Astrocyte (in vitro differentiated cells and primary cell): ENCODE data around the gene KBTBD4. TPM values are rescaled to one million over a fixed set of nuclear protein-coding genes. Genes with fewer than 3 reads are reported as not detected.
"Not testable (repeated sequence)": the region's sequence is repeated elsewhere in the genome, so short reads cannot be mapped to it uniquely, and the experiment has no call there.

Experiments used
- DNase-seq: peaks from one replicate; pipeline ENCODE4 v3.0.0-alpha.2; 2010; ENCODE audit warnings: low read depth
- FAIRE-seq: peaks from 2 replicates; lab custom pipeline; 2011; peaks lifted over from hg19 to GRCh38; lab: Jason Lieb, UNC
- H2AFZ ChIP-seq: 2 replicates; pipeline ENCODE4 v1.6.0; 2012; ENCODE audit warnings: low read depth, low read length, inconsistent platforms
- H3K27ac ChIP-seq: 2 replicates; pipeline ENCODE4 v1.5.1; 2011; ENCODE audit warnings: low read depth, low read length, inconsistent platforms
- H3K27me3 ChIP-seq: 2 replicates; pipeline ENCODE4 v1.6.0; 2011; ENCODE audit warnings: low read length, inconsistent platforms; ENCODE audit not compliant: insufficient read depth
- H3K36me3 ChIP-seq: 2 replicates; pipeline ENCODE4 v1.5.1; 2011; ENCODE audit warnings: low read length, inconsistent platforms; ENCODE audit not compliant: insufficient read depth
- H3K4me1 ChIP-seq: 2 replicates; pipeline ENCODE4 v1.5.1; 2011; ENCODE audit warnings: low read length, inconsistent platforms; ENCODE audit not compliant: insufficient read depth
- H3K4me2 ChIP-seq: 2 replicates; pipeline ENCODE4 v1.6.0; 2012; ENCODE audit warnings: low read length, inconsistent platforms
- H3K4me3 ChIP-seq: 2 replicates; pipeline ENCODE4 v1.5.1; 2011; ENCODE audit warnings: low read depth, mild to moderate bottlenecking, low read length, inconsistent platforms; ENCODE audit not compliant: insufficient read depth
- H3K79me2 ChIP-seq: 2 replicates; pipeline ENCODE4 v1.6.0; 2012; ENCODE audit warnings: mild to moderate bottlenecking, low read length, inconsistent platforms; ENCODE audit not compliant: insufficient read depth
- H3K9ac ChIP-seq: 2 replicates; pipeline ENCODE4 v1.6.0; 2012; ENCODE audit warnings: mild to moderate bottlenecking, low read length, inconsistent platforms
- H3K9me3 ChIP-seq: 2 replicates; pipeline ENCODE4 v1.5.1; 2012; ENCODE audit warnings: low read depth, mild to moderate bottlenecking, low read length, inconsistent platforms; ENCODE audit not compliant: insufficient read depth
- H4K20me1 ChIP-seq: 2 replicates; pipeline ENCODE4 v1.6.0; 2012; ENCODE audit warnings: low read length, inconsistent platforms; ENCODE audit not compliant: insufficient read depth
- H3K27ac Mint-ChIP-seq: one replicate; pipeline ENCODE4 v1.8.0; 2021; ENCODE audit warnings: mild to moderate bottlenecking, mixed read lengths; ENCODE audit not compliant: unreplicated experiment
- H3K27me3 Mint-ChIP-seq: one replicate; pipeline ENCODE4 v1.8.0; 2021; ENCODE audit warnings: low read depth, mixed read lengths; ENCODE audit not compliant: unreplicated experiment
- H3K36me3 Mint-ChIP-seq: one replicate; pipeline ENCODE4 v1.8.0; 2021; ENCODE audit warnings: low read depth, mixed read lengths; ENCODE audit not compliant: unreplicated experiment
- H3K4me1 Mint-ChIP-seq: one replicate; pipeline ENCODE4 v1.8.0; 2021; ENCODE audit warnings: low read depth, mixed read lengths; ENCODE audit not compliant: unreplicated experiment
- H3K4me3 Mint-ChIP-seq: one replicate; pipeline ENCODE4 v1.8.0; 2021; ENCODE audit warnings: mild to moderate bottlenecking, moderate library complexity, mixed read lengths; ENCODE audit not compliant: unreplicated experiment
- H3K9me3 Mint-ChIP-seq: one replicate; pipeline ENCODE4 v1.8.0; 2021; ENCODE audit warnings: mild to moderate bottlenecking, mixed read lengths; ENCODE audit not compliant: unreplicated experiment
- CTCF ChIP-seq: IDR thresholded peaks from 2 replicates; pipeline ENCODE4 v1.5.1; 2011; ENCODE audit warnings: low read depth, mild to moderate bottlenecking, inconsistent platforms, low read length, moderate library complexity; ENCODE audit not compliant: insufficient read depth
- EZH2 ChIP-seq: IDR thresholded peaks from 2 replicates; pipeline ENCODE4 v1.6.1; 2012; ENCODE audit warnings: mild to moderate bottlenecking, low read length, inconsistent platforms; ENCODE audit not compliant: insufficient read depth
- total RNA-seq: library from RNA; stranded (reverse); gene quantifications from 2 replicates; pipeline ENCODE4 v1.2.1, GENCODE V29; 2021

KBTBD4 gene
- total RNA-seq, 1 donor from 2014 or later = 11.9 TPM

DNA sequence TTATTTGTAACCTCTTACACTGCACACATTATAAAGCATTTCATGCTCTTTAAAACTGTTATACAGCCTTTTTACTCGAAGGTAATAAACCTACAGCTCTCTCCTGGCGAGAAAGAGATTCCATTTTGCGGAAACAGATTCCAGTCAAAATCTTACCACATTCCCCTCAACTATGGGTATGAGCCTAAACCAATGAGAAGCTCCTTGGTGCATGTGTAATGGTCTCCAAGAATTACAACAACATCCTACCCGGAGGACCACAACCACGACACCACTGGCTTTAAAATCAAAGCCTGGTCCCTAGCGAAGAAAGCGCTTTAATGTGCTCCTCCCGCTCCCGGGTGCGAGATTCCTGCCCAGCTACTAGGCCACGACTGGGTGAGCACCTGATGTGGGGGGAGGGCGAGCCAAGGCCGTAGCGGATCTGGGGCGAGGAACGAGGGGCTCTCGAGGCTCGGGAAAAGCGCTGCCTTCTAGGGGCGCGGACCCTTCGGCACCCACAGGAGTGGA lies 26.7 kb downstream of the KBTBD4 start:
- peaks cover 51% of the 10 kb centered on the region for H4K20me1 ChIP-seq
- H3K36me3 ChIP-seq = peaks cover under 1% of the 10 kb centered on the region
- peaks cover 61% of the 10 kb centered on the region for H3K79me2 ChIP-seq
- no peaks in the 10 kb centered on the region for H3K9me3 ChIP-seq
- Mint-ChIP-seq H3K4me3 (peak overlapping the region; percentile 99), H3K27me3 (no peaks in the 10 kb centered on the region), H3K27ac (peak overlapping the region; percentile 99), H3K36me3 (peaks cover 5% of the 10 kb centered on the region), H3K4me1 (peaks cover 13% of the 10 kb centered on the region), H3K9me3 (no peaks in the 10 kb centered on the region)
- no peaks in the 10 kb centered on the region for H3K27me3 ChIP-seq
- FAIRE-seq (no peak), DNase-seq (peak; percentile 59)
- peak overlapping the region; percentile 95 for H3K9ac ChIP-seq
- H3K4me2 ChIP-seq = peak overlapping the region; percentile 89
- TF ChIP-seq EZH2 = no peak
- no peak for TF ChIP-seq CTCF
- H3K27ac ChIP-seq = peak overlapping the region; percentile 83
- H3K4me1 ChIP-seq = peaks cover 6% of the 10 kb centered on the region
- peak overlapping the region; percentile 53 for H2AFZ ChIP-seq
- H3K4me3 ChIP-seq = peak overlapping the region; percentile 83

DNA sequence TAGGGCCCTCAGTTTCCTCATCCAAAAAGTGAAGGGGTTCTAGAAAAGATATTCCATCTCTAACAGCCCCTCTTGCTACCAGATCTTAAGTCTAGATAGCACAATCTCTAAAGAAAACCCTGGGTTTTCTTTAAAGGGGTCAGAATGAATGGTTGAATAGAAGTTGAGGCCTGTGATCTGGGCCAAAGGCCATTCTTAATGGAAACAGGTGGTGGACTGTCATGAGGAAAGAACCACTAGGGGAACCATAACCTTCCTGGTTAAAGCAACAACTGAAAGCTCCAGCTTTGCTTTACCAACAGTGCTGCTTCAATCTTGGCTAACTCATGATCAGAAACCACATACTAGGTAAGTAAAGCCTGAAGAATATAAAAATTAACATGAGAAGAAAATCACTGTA lies 27.7 kb downstream of the KBTBD4 start:
- H3K4me3 ChIP-seq = peak overlapping the region; percentile 83
- peaks cover 72% of the 10 kb centered on the region for H3K79me2 ChIP-seq
- no peaks in the 10 kb centered on the region for H3K9me3 Mint-ChIP-seq
- H3K27ac Mint-ChIP-seq = peak overlapping the region; percentile 99
- H3K36me3 ChIP-seq = peaks cover 3% of the 10 kb centered on the region
- H3K36me3 Mint-ChIP-seq = peaks cover 5% of the 10 kb centered on the region
- peaks cover 60% of the 10 kb centered on the region for H4K20me1 ChIP-seq
- no peak overlapping the region for H3K9ac ChIP-seq
- TF ChIP-seq CTCF = peak; percentile 45
- TF ChIP-seq EZH2 = no peak
- peak overlapping the region; percentile 89 for H3K4me2 ChIP-seq
- H3K9me3 ChIP-seq = no peaks in the 10 kb centered on the region
- H3K27me3 ChIP-seq = no peaks in the 10 kb centered on the region
- peak overlapping the region; percentile 99 for H3K4me3 Mint-ChIP-seq
- peaks cover 13% of the 10 kb centered on the region for H3K4me1 Mint-ChIP-seq
- FAIRE-seq (no peak), DNase-seq (no peak)
- no peak overlapping the region for H2AFZ ChIP-seq
- H3K27ac ChIP-seq = no peak overlapping the region
- peaks cover 6% of the 10 kb centered on the region for H3K4me1 ChIP-seq
- H3K27me3 Mint-ChIP-seq = no peaks in the 10 kb centered on the region

DNA sequence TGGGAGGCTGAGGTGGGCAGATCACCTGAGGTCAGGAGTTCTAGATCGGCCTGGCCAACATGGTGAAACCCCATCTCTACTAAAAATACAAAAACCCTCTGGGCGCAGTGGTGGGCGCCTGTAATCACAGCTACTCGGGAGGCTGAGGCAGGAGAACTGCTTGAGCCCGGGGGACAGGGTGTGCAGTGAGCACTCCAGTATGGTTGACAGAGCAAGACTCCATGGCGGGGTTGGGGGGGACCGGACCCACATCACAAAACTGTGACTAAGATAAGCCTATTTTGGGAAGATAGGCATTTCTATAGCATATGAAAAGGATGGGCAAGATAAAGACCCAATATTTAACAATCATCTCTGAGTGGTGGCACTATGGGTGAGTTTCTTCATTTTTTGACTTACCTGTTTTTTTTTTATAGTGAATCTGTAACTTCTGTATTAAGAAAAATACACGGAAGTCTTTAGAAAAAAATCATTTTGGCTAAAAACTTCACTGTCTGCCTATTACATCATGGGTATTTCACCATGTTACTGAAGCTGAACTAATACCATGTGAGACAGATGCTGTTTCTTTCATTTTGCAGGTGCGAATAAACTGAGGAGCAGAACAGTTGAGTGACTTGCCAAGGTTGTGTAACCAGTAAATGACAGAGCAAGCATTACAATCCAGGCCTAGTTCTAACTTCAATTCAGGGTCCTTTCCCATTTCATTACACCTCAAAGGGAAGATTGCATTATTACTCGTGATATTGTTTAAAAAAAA lies 28.3 kb downstream of the KBTBD4 start:
- TF ChIP-seq CTCF = no peak
- no peak for TF ChIP-seq EZH2

DNA sequence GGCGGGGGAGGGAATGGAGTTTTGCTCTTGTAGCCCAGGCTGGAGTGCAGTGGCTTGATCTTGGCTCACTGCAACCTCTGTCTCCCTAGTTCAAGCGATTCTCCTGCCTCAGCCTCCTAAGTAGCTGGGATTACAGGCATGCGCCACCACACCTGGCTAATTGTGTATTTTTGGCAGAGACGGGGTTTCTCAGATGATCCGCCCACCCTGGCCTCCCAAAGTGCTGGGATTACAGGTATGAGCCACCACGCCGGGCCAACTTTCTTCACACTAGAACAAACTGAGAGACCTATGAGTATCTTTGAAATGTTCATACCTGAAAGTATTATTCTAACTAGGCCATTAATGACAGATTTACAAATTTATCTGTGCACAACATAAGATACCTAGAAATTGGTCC lies 32.5 kb downstream of the KBTBD4 start:
- H3K4me1 ChIP-seq, FAIRE-seq, H3K27ac ChIP-seq, H3K9me3 ChIP-seq, H2AFZ ChIP-seq, H3K4me3 Mint-ChIP-seq, H3K4me2 ChIP-seq, H3K9ac ChIP-seq, H3K36me3 ChIP-seq, DNase-seq, H3K36me3 Mint-ChIP-seq, H3K27me3 Mint-ChIP-seq, H3K27ac Mint-ChIP-seq, H3K9me3 Mint-ChIP-seq, H3K4me3 ChIP-seq, H3K27me3 ChIP-seq: not testable (repeated sequence)
- Histone ChIP-seq H4K20me1 (peaks cover 87% of the 10 kb centered on the region), H3K79me2 (peaks cover 100% of the 10 kb centered on the region)
- H3K4me1 Mint-ChIP-seq = peaks cover 13% of the 10 kb centered on the region

More for the DNA sequence above, 28.3 kb downstream of the KBTBD4 start:
- Histone ChIP-seq H3K9me3 (no peaks in the 10 kb centered on the region), H3K27ac (no peak overlapping the region), H3K79me2 (peaks cover 77% of the 10 kb centered on the region), H3K27me3 (no peaks in the 10 kb centered on the region), H2AFZ (no peak overlapping the region), H3K36me3 (peaks cover 3% of the 10 kb centered on the region), H3K4me1 (peaks cover 6% of the 10 kb centered on the region), H3K9ac (no peak overlapping the region), H3K4me3 (no peak overlapping the region), H4K20me1 (peaks cover 60% of the 10 kb centered on the region), H3K4me2 (peak overlapping the region; percentile 89)
- peaks cover 13% of the 10 kb centered on the region for H3K4me1 Mint-ChIP-seq
- H3K36me3 Mint-ChIP-seq = peaks cover 5% of the 10 kb centered on the region
- H3K4me3 Mint-ChIP-seq = peak overlapping the region; percentile 99
- H3K27me3 Mint-ChIP-seq = no peaks in the 10 kb centered on the region
- H3K27ac Mint-ChIP-seq = peak overlapping the region; percentile 55
- FAIRE-seq (no peak), DNase-seq (no peak)
- H3K9me3 Mint-ChIP-seq = no peaks in the 10 kb centered on the region
